ENCODE results near the gene CCDC15.

The CCDC15 gene

GRCh38 chr11:124953753-124954589 lies at the start of gene CCDC15:
Gene CCDC15 (plus strand): TSS chr11:124954202. CDS start chr11:124954733, 531 bp downstream.
- in situ Hi-C loops (cut with HindIII; ENCODE audit: low sequenced_read_pairs) = loop anchor here (25.0 kb wide), 1 partner anchor 458 kb away; no protein-coding TSS in a partner anchor

GRCh38 chr11:124915541-124916369 lies 38.2 kb upstream of the CCDC15 start:
- in situ Hi-C loops (cut with HindIII; ENCODE audit: low sequenced_read_pairs) = no loop called here

- in situ Hi-C loops (cut with HindIII; ENCODE audit: low sequenced_read_pairs) = no loop called here
These were observed 37.7 kb upstream of the CCDC15 start for GRCh38 chr11:124916370-124916710.

GRCh38 chr11:124917115-124917637 lies 36.8 kb upstream of the CCDC15 start:
- in situ Hi-C loops (cut with HindIII; ENCODE audit: low sequenced_read_pairs) = no loop called here

GRCh38 chr11:124918950-124919349 lies 35.1 kb upstream of the CCDC15 start, which contains the start of gene HEPN1:
Gene HEPN1 (plus strand): TSS chr11:124919250.
- in situ Hi-C loops (cut with HindIII; ENCODE audit: low sequenced_read_pairs) = no loop called here

- in situ Hi-C loops (cut with HindIII; ENCODE audit: low sequenced_read_pairs) = no loop called here
These were observed 34.1 kb upstream of the CCDC15 start for GRCh38 chr11:124919898-124920297.

GRCh38 chr11:124920356-124920755 lies 33.6 kb upstream of the CCDC15 start:
- in situ Hi-C loops (cut with HindIII; ENCODE audit: low sequenced_read_pairs) = no loop called here

GRCh38 chr11:124920870-124921609 lies 33.0 kb upstream of the CCDC15 start:
- in situ Hi-C loops (cut with HindIII; ENCODE audit: low sequenced_read_pairs) = no loop called here

GRCh38 chr11:124922831-124923230 lies 31.2 kb upstream of the CCDC15 start:
- in situ Hi-C loops (cut with HindIII; ENCODE audit: low sequenced_read_pairs) = no loop called here

- in situ Hi-C loops (cut with HindIII; ENCODE audit: low sequenced_read_pairs) = no loop called here
These were observed 30.7 kb upstream of the CCDC15 start for GRCh38 chr11:124923296-124923695.

GRCh38 chr11:124928942-124929665 lies 24.9 kb upstream of the CCDC15 start:
- in situ Hi-C loops (cut with HindIII; ENCODE audit: low sequenced_read_pairs) = no loop called here

GRCh38 chr11:124930799-124931198 lies 23.2 kb upstream of the CCDC15 start:
- in situ Hi-C loops (cut with HindIII; ENCODE audit: low sequenced_read_pairs) = no loop called here

- in situ Hi-C loops (cut with HindIII; ENCODE audit: low sequenced_read_pairs) = no loop called here
These were observed 19.0 kb upstream of the CCDC15 start for GRCh38 chr11:124934862-124935547.

GRCh38 chr11:124935548-124936514 lies 18.2 kb upstream of the CCDC15 start, which contains the start of gene HEPACAM:
Gene HEPACAM (minus strand): TSS chr11:124936047. CDS start chr11:124936006, 41 bp downstream.
- in situ Hi-C loops (cut with HindIII; ENCODE audit: low sequenced_read_pairs) = no loop called here

- in situ Hi-C loops (cut with HindIII; ENCODE audit: low sequenced_read_pairs) = no loop called here
These were observed 16.6 kb upstream of the CCDC15 start for GRCh38 chr11:124937336-124937935.

GRCh38 chr11:124938206-124938765 lies 15.7 kb upstream of the CCDC15 start:
- in situ Hi-C loops (cut with HindIII; ENCODE audit: low sequenced_read_pairs) = no loop called here

GRCh38 chr11:124938970-124939369 lies 15.0 kb upstream of the CCDC15 start:
- in situ Hi-C loops (cut with HindIII; ENCODE audit: low sequenced_read_pairs) = no loop called here

- in situ Hi-C loops (cut with HindIII; ENCODE audit: low sequenced_read_pairs) = no loop called here
These were observed 12.3 kb upstream of the CCDC15 start for GRCh38 chr11:124941703-124942102.
